GM12801 (cell line): Measurements from ENCODE around the gene XPO6.

Experiments used
- TF ChIP-seq, protein P1 (sequence below): IDR thresholded peaks from one replicate; pipeline ENCODE4 v1.5.1; 2011; ENCODE audit warnings: control low read depth; ENCODE audit not compliant: insufficient read length; ENCODE audit errors: extremely low read depth

XPO6 gene

DNA sequence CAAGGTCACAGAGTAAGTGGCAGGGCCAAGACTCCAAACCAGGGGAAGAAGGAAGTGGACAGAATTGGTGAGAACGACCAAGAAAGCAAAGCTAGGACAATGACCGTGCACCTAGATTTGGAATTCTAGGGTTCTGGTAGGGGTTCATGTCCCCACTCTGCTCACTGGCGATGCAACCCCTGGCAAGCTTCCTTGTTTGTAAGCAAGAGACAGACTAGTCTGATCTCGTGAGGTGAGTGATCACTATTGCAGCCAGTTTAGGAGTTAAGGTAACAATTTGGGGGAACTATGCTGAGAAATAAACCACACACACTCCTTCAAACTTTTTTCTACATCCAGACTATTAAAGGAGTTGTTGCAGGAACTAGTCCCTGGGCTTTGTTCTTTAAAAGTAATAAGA is 48.1 kb downstream of the XPO6 start:
- TF ChIP-seq, protein P1, sequence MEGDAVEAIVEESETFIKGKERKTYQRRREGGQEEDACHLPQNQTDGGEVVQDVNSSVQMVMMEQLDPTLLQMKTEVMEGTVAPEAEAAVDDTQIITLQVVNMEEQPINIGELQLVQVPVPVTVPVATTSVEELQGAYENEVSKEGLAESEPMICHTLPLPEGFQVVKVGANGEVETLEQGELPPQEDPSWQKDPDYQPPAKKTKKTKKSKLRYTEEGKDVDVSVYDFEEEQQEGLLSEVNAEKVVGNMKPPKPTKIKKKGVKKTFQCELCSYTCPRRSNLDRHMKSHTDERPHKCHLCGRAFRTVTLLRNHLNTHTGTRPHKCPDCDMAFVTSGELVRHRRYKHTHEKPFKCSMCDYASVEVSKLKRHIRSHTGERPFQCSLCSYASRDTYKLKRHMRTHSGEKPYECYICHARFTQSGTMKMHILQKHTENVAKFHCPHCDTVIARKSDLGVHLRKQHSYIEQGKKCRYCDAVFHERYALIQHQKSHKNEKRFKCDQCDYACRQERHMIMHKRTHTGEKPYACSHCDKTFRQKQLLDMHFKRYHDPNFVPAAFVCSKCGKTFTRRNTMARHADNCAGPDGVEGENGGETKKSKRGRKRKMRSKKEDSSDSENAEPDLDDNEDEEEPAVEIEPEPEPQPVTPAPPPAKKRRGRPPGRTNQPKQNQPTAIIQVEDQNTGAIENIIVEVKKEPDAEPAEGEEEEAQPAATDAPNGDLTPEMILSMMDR, result no peak

DNA sequence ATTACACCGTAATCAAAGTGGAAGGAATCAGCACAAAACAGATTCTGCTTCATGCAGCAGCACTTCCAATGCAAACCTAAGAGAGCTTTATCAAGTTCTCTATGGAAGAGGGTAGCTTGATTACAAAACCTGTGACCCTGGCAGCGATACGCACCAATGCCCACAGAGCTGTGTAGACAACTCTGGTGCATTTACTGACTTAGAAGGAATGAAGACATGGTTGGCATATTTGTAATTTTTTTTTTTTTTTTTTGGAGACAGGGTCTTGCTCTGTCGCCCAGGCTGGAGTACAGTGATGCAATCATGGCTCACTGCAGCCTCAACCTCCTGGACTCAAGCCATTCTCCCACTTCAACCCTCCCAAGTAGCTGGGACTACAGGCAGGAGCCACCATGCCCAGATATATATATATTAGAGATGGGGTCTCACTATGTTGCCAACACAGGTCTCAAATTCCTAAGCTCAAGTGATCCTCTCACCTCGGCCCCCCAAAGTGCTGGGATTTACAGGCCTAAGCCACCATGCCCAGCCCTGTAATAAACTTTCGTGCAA is 49.4 kb downstream of the XPO6 start:
- TF ChIP-seq, protein P1, result no peak

DNA sequence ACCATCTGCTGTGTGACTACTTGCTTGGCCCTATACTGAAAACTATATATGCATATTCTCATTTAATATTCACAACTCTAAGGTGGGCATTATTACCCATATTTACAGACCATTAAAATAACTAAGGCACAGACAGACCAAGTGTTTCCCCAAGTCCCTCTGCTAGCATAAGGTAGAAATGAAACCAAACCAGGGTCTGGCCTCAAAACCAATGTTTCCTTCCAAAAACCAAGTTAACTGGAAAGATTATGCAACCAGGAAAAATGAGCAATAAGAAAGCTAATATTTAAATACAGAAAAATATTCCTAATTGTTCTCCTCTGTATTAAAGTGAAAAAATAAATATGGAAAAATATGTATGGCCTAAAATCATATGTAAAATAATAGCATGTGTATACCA is 50.1 kb downstream of the XPO6 start:
- TF ChIP-seq, protein P1, result no peak

DNA sequence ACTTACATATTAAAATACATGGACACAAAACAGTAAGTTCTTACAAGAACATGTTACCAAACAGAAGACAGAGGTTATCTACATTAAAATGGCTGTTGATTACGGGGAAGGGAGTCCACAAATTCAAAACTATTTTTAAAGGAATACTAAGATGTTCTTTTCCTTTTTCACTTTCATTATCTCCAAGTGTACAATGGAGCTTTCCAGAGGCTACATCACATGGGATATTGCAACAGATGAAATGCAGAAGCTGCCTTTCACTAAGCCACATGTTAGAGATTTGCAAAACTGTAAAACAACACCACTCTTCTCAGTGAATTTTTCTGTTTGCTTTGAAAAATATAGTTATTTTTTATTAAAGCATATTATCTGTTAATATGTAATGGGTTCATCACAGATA is 53.6 kb downstream of the XPO6 start:
- TF ChIP-seq, protein P1, result no peak

DNA sequence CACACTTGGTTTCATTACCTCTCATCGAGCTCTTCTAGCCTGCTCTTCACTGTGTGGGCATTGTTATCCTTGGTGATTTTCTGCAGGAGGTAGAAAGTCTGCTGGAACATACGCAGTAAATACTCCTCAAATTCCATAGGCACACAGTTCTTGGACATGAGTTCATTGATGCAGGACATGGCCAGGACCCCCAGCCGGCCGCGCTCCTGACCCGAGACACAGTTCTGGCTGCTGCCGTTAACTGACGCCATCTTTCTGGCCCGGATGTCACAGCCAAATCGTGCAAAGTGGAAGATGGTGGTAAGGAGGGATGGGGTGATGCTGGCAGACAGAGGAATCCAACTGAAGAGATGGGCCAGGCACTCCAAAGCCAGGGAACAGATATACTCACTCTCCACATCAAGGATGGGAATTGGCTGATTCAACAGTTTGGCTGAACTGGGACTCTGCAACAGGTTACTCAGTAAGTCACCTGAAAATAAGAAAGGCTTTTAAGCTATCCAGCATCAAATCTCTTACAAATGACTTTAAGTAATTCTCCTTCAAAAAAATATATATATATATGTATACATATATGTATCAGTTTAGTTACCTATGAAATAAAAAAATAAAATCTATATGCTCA is 55.6 kb downstream of the XPO6 start:
- TF ChIP-seq, protein P1, result no peak

DNA sequence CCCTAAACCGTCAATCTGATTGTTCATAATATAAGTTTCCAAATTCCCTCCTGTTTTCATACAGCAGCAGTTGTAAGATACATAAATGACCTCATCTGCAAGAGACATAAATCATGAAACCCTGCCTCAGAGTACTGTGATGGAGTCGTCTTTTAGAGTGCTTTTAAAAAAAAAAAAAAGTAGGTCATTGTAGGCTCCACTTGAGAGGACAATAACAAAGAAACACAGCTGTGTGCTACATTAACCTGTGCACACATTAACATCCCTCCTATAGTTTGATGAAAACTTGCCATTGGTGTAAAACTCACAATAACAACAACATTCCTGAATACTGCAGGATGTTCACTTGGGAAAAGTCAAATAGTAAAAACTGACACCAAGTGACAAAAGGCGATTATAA is 56.5 kb downstream of the XPO6 start:
- TF ChIP-seq, protein P1, result no peak

DNA sequence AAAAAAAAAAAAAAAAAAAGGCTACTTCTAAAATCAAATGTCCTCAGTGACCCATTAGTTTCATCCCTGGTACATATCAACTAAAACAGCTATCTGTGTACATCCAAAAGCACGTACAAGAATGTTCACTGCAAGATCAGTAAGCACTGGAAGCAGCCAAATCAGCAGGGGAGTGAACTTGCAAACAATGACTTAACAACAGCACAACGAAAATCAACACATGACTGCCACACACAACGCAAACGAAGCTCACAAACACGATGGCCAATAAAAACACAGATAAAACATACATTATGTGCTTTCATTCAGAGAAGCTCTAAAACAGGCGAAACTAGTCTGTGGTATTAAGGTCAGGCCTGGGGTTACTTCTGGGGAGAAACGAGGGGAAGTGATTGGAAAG is 60.6 kb downstream of the XPO6 start:
- TF ChIP-seq, protein P1, result no peak
